Omental fat pad (tissue), 4 donors: ENCODE results near the gene MARK2. TPM values are rescaled to one million over a fixed set of nuclear protein-coding genes. Genes with fewer than 3 reads are reported as not detected.
A peak's percentile ranks its signal among the peaks of the same experiment; 100 is the strongest.
"Not testable (repeated sequence)": the region's sequence is repeated elsewhere in the genome, so short reads cannot be mapped to it uniquely, and the experiment has no call there.

Experiments
- ATAC-seq: fragments of 150-250 bp; one replicate; pipeline ENCODE4 v1.9.1; 2016; ENCODE audit warnings: mild to moderate bottlenecking, moderate library complexity; ENCODE audit not compliant: low FRiP score
- DNase-seq: peaks from one replicate; pipeline ENCODE4 v3.0.0-alpha.2; 2019; ENCODE audit warnings: low spot score
- total RNA-seq, 4 donors: library from RNA; depleted of rRNA; stranded (reverse); fragments of >200 nt; gene quantifications; one replicate each; pipeline ENCODE4 v1.1.0, GENCODE V29; 2016
- TF ChIP-seq, protein P1 (sequence below), 3 donors: fragments of 450-650 bp; IDR thresholded peaks; one replicate each; pipeline ENCODE4 v1.5.1; 2016 to 2017; ENCODE audit warnings: antibody characterized with exemption in 3 of 3, mild to moderate bottlenecking in 3 of 3, moderate library complexity in 2 of 3

The MARK2 gene
- total RNA-seq, 4 donors from 2014 or later = 14.8 to 27.1 (median 23.4) TPM

GRCh38 chr11:63804259-63804658, 34.7 kb upstream of the MARK2 start:
- TF ChIP-seq, protein P1, sequence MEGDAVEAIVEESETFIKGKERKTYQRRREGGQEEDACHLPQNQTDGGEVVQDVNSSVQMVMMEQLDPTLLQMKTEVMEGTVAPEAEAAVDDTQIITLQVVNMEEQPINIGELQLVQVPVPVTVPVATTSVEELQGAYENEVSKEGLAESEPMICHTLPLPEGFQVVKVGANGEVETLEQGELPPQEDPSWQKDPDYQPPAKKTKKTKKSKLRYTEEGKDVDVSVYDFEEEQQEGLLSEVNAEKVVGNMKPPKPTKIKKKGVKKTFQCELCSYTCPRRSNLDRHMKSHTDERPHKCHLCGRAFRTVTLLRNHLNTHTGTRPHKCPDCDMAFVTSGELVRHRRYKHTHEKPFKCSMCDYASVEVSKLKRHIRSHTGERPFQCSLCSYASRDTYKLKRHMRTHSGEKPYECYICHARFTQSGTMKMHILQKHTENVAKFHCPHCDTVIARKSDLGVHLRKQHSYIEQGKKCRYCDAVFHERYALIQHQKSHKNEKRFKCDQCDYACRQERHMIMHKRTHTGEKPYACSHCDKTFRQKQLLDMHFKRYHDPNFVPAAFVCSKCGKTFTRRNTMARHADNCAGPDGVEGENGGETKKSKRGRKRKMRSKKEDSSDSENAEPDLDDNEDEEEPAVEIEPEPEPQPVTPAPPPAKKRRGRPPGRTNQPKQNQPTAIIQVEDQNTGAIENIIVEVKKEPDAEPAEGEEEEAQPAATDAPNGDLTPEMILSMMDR (IDR thresholded peaks at IDR 0.05) = no peak
- no peak for DNase-seq
- no peak for ATAC-seq

GRCh38 chr11:63805844-63806415, 33.0 kb upstream of the MARK2 start:
- DNase-seq = no peak
- TF ChIP-seq, protein P1 (IDR thresholded peaks at IDR 0.05) = no peak
- no peak for ATAC-seq

GRCh38 chr11:63810383-63810782, 28.5 kb upstream of the MARK2 start:
- not testable (repeated sequence) for DNase-seq, ATAC-seq

DNA sequence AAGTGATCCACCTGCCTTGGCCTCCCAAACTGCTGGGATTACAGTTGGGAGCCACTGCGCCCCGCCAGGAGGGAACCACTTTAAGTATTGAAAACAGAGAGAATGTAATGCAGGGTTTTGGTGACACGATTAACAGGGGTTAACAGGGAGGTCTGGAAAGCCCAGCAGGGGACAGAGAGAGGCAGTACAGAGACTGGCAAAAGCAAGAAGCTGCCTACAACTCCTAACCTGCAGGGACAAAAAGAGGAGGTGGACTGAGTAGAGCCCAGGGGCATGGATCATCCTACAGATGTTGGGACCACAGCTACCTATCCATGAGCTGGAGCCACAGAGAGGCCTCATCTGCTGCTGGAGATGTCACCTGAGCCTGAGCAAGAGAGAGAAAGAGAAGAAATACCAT, 27.4 kb upstream of the MARK2 start:
- DNase-seq = no peak
- TF ChIP-seq, protein P1 (IDR thresholded peaks at IDR 0.05) = no peak
- ATAC-seq = no peak

DNA sequence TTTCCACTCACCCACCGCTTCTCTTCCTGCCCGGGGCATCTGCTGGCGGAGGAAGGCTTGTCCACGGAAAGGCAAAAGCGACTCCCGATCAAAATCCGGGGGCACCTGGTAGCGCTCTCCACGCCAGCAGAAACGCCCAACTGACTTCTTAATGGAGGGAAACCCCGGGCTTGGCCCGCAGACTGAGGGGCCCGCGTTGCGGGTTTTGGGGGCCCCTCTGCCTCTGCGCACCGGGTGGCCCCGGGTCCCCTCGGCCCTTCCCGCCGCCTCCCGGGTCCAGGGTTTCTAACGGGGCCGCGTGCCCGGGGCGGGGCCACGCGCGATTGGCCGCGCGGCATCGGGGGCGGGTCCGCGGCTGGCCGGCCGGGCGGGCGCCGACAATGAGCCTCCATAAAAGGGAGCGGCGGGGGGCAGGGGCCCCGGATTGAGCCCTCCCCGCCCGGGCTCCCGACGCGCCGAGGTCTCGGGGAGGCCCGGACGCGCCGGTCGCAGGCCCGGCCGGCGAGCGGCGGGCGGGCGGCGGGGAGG, 25.8 kb upstream of the MARK2 start, which contains the start of gene SPINDOC:
SPINDOC (plus strand) TSS at position 422 of the 528 bp plus-strand sequence. CDS start 231 bp downstream, outside the sequence.
- ATAC-seq = peak; percentile 95
- DNase-seq = peak; percentile 30
- TF ChIP-seq, protein P1 (IDR thresholded peaks at IDR 0.05) = no peak

DNA sequence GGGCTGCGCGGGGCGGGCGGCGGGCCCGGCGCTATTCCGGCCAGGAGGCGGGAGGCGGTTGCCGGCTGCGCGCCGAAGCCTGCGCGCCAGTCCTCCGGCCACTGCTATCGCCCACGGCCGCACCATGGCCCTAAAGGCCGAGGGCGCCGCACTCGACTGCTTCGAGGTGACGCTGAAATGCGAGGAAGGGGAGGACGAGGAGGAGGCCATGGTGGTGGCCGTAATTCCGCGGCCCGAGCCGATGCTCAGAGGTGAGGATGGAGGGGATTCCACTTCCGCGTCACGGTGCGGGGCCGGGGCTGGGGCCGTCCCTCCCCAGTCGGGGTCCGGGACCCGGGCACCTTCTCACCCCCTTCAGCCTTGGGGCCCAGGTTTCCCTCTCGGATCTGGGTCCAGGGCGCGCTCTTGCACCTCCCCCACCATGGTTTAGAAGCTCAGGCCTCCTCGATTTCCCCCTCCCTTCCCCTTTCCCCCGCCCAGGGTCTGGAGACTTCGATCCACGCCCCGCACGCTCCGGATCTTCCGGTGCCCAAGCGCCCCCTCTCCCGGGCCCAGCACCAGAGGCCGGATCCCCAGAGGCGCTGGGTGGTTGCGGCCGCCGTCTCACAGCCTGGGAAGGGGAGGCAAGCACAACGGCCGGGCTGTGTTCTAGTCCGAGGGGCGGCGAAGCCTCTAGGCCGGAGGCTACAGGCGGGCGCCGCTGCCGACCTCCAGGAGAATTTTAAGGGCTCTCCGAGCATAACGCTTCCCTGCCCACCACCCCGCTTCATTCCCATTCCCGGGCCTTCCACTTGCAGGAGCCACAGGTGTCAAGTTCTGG, 25.1 kb upstream of the MARK2 start:
- DNase-seq = no peak
- TF ChIP-seq, protein P1 (IDR thresholded peaks at IDR 0.05) = no peak
- peak; percentile 40 for ATAC-seq

DNA sequence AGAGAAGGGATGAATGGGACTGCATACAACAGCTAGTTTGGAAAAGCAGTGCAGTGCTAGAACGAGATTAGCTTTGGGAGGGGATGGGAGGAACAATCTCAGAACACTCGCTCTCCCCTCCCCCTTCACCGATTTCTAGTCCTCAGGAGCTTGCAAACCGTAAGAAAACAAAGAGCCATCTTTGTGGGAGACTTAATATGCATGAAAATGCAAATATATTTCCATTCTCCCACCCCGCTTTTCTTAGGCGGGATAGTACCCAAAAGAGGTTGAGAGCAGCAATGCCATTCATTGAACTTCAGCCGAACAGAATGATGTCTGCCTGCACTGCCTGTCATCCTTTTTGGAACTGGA, 24.6 kb upstream of the MARK2 start:
- DNase-seq (no peak), ATAC-seq (no peak)
- TF ChIP-seq, protein P1 (IDR thresholded peaks at IDR 0.05) = no peak
